ENCODE results near the gene AQP4. TPM values are rescaled to one million over a fixed set of nuclear protein-coding genes. Genes with fewer than 3 reads are reported as not detected.

AQP4 gene
- total and polyA plus RNA-seq, 2 experiments from 2014 or later = 0.12 TPM; not detected in 1

DNA sequence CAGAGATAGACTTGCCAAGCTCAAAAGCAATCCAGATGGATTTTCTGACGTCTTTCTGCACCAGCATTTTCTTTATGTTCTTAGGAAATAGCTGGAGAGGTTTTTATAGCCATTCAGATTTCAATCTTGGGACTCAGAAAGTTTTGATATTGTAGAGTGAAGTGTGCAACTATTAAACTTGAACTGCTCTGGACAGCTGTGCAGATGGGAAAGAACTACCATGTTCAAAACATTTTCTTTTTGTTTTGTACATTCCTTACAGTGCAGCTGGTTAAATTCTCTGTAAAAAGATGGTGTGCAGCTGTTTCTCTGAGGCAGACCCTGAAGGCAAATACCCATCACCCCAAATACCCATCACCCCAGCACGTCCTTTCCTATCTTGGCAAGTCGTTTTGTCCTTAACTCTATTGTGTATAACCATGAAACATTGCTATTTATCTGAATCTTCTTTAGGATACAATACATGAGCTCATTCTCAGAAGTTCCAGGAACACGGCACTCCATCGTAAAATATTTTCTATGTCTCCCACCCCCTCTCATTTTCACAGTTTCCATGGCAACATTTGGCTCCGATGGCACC, 38.8 kb downstream of the AQP4 start:
- Histone ChIP-seq H3K27ac (no peak overlapping the region), H3K27me3 (no peaks in the 10 kb centered on the region), H3K9me3 (ENCODE audit: low read depth) (no peaks in the 10 kb centered on the region), H3K4me3 (no peak overlapping the region), H3K36me3 (no peaks in the 10 kb centered on the region), H3K4me1 (ENCODE audit: low read depth) (no peaks in the 10 kb centered on the region)
- TF ChIP-seq, protein P1, sequence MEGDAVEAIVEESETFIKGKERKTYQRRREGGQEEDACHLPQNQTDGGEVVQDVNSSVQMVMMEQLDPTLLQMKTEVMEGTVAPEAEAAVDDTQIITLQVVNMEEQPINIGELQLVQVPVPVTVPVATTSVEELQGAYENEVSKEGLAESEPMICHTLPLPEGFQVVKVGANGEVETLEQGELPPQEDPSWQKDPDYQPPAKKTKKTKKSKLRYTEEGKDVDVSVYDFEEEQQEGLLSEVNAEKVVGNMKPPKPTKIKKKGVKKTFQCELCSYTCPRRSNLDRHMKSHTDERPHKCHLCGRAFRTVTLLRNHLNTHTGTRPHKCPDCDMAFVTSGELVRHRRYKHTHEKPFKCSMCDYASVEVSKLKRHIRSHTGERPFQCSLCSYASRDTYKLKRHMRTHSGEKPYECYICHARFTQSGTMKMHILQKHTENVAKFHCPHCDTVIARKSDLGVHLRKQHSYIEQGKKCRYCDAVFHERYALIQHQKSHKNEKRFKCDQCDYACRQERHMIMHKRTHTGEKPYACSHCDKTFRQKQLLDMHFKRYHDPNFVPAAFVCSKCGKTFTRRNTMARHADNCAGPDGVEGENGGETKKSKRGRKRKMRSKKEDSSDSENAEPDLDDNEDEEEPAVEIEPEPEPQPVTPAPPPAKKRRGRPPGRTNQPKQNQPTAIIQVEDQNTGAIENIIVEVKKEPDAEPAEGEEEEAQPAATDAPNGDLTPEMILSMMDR (IDR thresholded peaks at IDR 0.05; ENCODE audit: low read depth, low read length) = no peak
- no peak for DNase-seq (ENCODE audit: low read depth in 1 of 2, low spot score in 1 of 2)

DNA sequence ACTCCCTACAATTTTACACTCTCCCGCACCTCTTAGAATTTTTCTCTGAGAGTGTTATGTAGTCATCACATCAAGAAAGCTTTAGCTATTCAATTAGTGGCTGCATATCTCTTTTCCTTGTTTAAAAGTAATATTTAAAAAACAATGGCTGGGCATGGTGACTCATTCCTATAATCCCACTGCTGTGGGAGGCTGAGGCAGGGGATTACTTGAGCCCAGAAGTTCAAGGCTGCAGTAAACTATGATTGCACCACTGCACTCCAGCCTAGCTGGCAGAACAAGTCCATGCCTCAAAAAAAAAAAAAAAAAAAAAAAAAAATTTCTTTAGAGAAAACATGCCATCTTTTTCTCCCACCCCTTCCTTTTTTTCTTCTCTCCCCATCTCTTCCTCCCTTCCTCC, 44.3 kb downstream of the AQP4 start:
- TF ChIP-seq, protein P1 (IDR thresholded peaks at IDR 0.05; ENCODE audit: low read depth, low read length) = no peak
- Histone ChIP-seq H3K4me1 (ENCODE audit: low read depth) (no peaks in the 10 kb centered on the region), H3K27ac (no peak overlapping the region), H3K4me3 (no peak overlapping the region), H3K27me3 (no peaks in the 10 kb centered on the region), H3K36me3 (no peaks in the 10 kb centered on the region), H3K9me3 (ENCODE audit: low read depth) (no peaks in the 10 kb centered on the region)
- no peak for DNase-seq (ENCODE audit: low read depth in 1 of 2, low spot score in 1 of 2)

DNA sequence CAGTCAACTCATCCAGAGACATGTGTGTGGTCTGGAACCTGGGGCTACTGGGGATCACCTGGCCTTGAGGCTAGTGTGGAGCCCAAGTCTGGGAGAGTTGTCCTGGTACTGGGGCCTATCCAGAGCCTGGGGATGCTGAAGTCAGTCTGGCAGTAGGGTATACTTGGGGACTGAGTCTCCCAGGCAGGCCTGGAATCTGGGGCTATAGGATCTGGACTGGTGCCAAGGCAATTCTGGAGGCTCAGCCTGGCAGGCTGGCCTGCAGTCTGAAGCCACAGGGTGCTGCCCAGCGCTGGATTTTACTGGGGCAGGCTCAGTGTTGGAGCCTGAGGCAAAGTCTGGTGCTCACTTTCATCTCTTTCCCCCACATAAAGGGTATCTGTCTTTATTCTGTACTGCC, 46.5 kb downstream of the AQP4 start:
- DNase-seq (ENCODE audit: low read depth in 1 of 2, low spot score in 1 of 2) = no peak
- H3K4me1 ChIP-seq (ENCODE audit: low read depth) = no peaks in the 10 kb centered on the region
- H3K4me3 ChIP-seq = no peak overlapping the region
- H3K27ac ChIP-seq = no peak overlapping the region
- no peaks in the 10 kb centered on the region for H3K36me3 ChIP-seq
- no peaks in the 10 kb centered on the region for H3K27me3 ChIP-seq
- no peaks in the 10 kb centered on the region for H3K9me3 ChIP-seq (ENCODE audit: low read depth)
- TF ChIP-seq, protein P1 (IDR thresholded peaks at IDR 0.05; ENCODE audit: low read depth, low read length) = no peak

DNA sequence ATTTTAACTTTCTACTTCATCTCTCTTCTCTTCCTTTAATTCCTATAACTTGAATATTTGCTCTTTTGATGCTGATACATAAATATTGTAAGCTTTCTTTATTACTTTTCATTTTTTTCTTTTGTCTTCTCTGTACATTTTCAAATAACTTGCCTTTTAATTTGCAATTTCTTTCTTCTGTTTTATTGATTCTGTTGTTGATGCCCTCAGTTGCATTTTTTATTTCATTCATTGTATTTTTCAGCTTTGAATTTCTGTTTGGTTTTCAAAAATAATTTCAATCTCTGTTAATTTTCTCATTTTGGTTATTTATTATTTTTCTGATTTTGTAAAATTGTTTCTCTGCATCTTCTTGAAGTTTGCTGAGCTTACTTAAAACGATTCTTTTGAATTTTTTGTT, 47.0 kb downstream of the AQP4 start:
- DNase-seq (ENCODE audit: low read depth in 1 of 2, low spot score in 1 of 2) = no peak
- TF ChIP-seq, protein P1 (IDR thresholded peaks at IDR 0.05; ENCODE audit: low read depth, low read length) = no peak
- Histone ChIP-seq H3K9me3 (ENCODE audit: low read depth) (no peaks in the 10 kb centered on the region), H3K27me3 (no peaks in the 10 kb centered on the region), H3K4me1 (ENCODE audit: low read depth) (no peaks in the 10 kb centered on the region), H3K27ac (no peak overlapping the region), H3K36me3 (no peaks in the 10 kb centered on the region), H3K4me3 (no peak overlapping the region)

DNA sequence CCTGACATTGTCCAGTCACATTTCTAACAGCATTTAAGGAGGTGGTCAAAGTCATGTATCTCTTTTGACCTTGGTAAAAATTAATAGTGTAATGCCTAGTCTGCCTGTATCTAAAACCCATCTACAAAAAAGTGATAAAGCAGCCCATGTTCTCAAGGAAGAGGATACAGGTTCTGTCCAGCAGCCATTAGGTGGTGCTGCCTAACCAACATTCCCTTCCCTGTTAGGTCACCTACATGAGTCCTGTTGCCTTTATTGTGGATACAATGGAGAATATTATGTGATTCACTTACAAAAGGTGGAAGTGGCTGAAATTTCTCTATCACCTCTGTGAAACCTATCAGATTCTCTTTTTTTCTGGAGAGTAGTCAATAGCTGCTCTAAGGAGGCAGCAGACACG, 52.5 kb downstream of the AQP4 start:
- no peaks in the 10 kb centered on the region for H3K27me3 ChIP-seq
- H3K27ac ChIP-seq = no peak overlapping the region
- H3K4me1 ChIP-seq (ENCODE audit: low read depth) = no peaks in the 10 kb centered on the region
- no peak overlapping the region for H3K4me3 ChIP-seq
- peak; percentile 21 to 35 for DNase-seq (ENCODE audit: low read depth in 1 of 2, low spot score in 1 of 2)
- no peaks in the 10 kb centered on the region for H3K9me3 ChIP-seq (ENCODE audit: low read depth)
- H3K36me3 ChIP-seq = no peaks in the 10 kb centered on the region
- TF ChIP-seq, protein P1 (IDR thresholded peaks at IDR 0.05; ENCODE audit: low read depth, low read length) = peak; percentile 16
